Measurements from ENCODE around the gene NDEL1. TPM values are rescaled to one million over a fixed set of nuclear protein-coding genes. Genes with fewer than 3 reads are reported as not detected.

NDEL1 gene
- total and polyA plus RNA-seq, 7 donors: 24.6 to 79.2 (median 37.7) TPM

- H3K9me3 ChIP-seq: no peaks in the 10 kb centered on the region
- TF ChIP-seq CTCF (IDR thresholded peaks at IDR 0.05): no peak
- ATAC-seq: peak; percentile 58 to 74 (median 68)
- H3K36me3 ChIP-seq (ENCODE audit: insufficient read depth in 1 of 2, low read depth in 1 of 2): peaks cover 0 to 72% of the 10 kb centered on the region in 2 donors
- intact Hi-C loops (cut with DNase I): no loop called here
- 18 to 27% (median 19%) methylated on average over 20 of the region's 20 CpGs for WGBS, 3 donors
- peaks cover 16% of the 10 kb centered on the region for H3K4me1 ChIP-seq
- peak overlapping the region; percentile 46 for H3K27ac ChIP-seq
- H3K4me3 ChIP-seq: peak overlapping the region; percentile 23
- no peaks in the 10 kb centered on the region for H3K27me3 ChIP-seq (ENCODE audit: insufficient read depth in 3 of 3, low read length in 2 of 3)
- DNase-seq: peak; percentile 69 to 82
These were observed 34.9 kb downstream of the NDEL1 start for GRCh38 chr17:8470447-8471047.

GRCh38 chr17:8472663-8473062 lies 37.0 kb downstream of the NDEL1 start:
- Histone ChIP-seq H3K27me3 (ENCODE audit: insufficient read depth in 3 of 3, low read length in 2 of 3) (no peaks in the 10 kb centered on the region), H3K27ac (no peak overlapping the region), H3K9me3 (no peaks in the 10 kb centered on the region), H3K4me1 (peaks cover 16% of the 10 kb centered on the region), H3K36me3 (ENCODE audit: insufficient read depth in 1 of 2, low read depth in 1 of 2) (peaks cover 0 to 75% of the 10 kb centered on the region in 2 donors), H3K4me3 (no peak overlapping the region)
- ATAC-seq (no peak), DNase-seq (no peak)
- intact Hi-C loops (cut with DNase I): no loop called here
- no peak for TF ChIP-seq CTCF (IDR thresholded peaks at IDR 0.05)
- WGBS, 3 donors: 92 to 95% (median 92%) methylated on average over 8 of the region's 8 CpGs

- WGBS, 3 donors: 91 to 94% (median 92%) methylated on average over 13 of the region's 13 CpGs
- no peaks in the 10 kb centered on the region for H3K27me3 ChIP-seq (ENCODE audit: insufficient read depth in 3 of 3, low read length in 2 of 3)
- H3K4me1 ChIP-seq: peaks cover 16% of the 10 kb centered on the region
- H3K4me3 ChIP-seq: no peak overlapping the region
- ATAC-seq (no peak), DNase-seq (no peak)
- no peaks in the 10 kb centered on the region for H3K9me3 ChIP-seq
- H3K36me3 ChIP-seq (ENCODE audit: insufficient read depth in 1 of 2, low read depth in 1 of 2): peaks cover 0 to 75% of the 10 kb centered on the region in 2 donors
- no peak for TF ChIP-seq CTCF (IDR thresholded peaks at IDR 0.05)
- H3K27ac ChIP-seq: no peak overlapping the region
- intact Hi-C loops (cut with DNase I): no loop called here
These were observed 37.9 kb downstream of the NDEL1 start for GRCh38 chr17:8473451-8474192.

GRCh38 chr17:8474826-8475225 lies 39.1 kb downstream of the NDEL1 start:
- Histone ChIP-seq H3K27me3 (ENCODE audit: insufficient read depth in 3 of 3, low read length in 2 of 3) (no peaks in the 10 kb centered on the region), H3K27ac (no peak overlapping the region), H3K4me3 (no peak overlapping the region), H3K36me3 (ENCODE audit: insufficient read depth in 1 of 2, low read depth in 1 of 2) (peaks cover 0 to 73% of the 10 kb centered on the region in 2 donors), H3K9me3 (no peaks in the 10 kb centered on the region), H3K4me1 (peaks cover 9% of the 10 kb centered on the region)
- intact Hi-C loops (cut with DNase I): no loop called here
- 80 to 84% (median 81%) methylated on average over 15 of the region's 15 CpGs for WGBS, 3 donors
- DNase-seq (no peak), ATAC-seq (no peak)
- no peak for TF ChIP-seq CTCF (IDR thresholded peaks at IDR 0.05)
